Trophoblast cell (in vitro differentiated cells and primary cell): ENCODE data around the gene CD44.

Experiments
- DNase-seq, 2 donors: peaks; one replicate each; pipeline ENCODE4 v3.0.0-alpha.2; 2016
- H2AFZ ChIP-seq: 2 replicates; pipeline ENCODE4 v1.6.1; 2013; ENCODE audit warnings: low read length, moderate library complexity, mild to moderate bottlenecking; ENCODE audit not compliant: insufficient read depth, poor library complexity
- H2AK5ac ChIP-seq: 2 replicates; pipeline ENCODE4 v1.6.1; 2013; ENCODE audit warnings: mild to moderate bottlenecking, low read length
- H2BK120ac ChIP-seq: 2 replicates; pipeline ENCODE4 v1.6.1; 2013; ENCODE audit warnings: low read length, mild to moderate bottlenecking, moderate library complexity; ENCODE audit not compliant: insufficient read depth, poor library complexity
- H2BK12ac ChIP-seq: 2 replicates; pipeline ENCODE4 v1.6.1; 2013; ENCODE audit warnings: mild to moderate bottlenecking, low read length, moderate library complexity
- H2BK5ac ChIP-seq: 2 replicates; pipeline ENCODE4 v1.6.1; 2013; ENCODE audit warnings: low read length, low read depth, moderate library complexity, mild to moderate bottlenecking; ENCODE audit not compliant: poor library complexity
- H3K14ac ChIP-seq: 2 replicates; pipeline ENCODE4 v1.6.1; 2013; ENCODE audit warnings: mild to moderate bottlenecking, low read length
- H3K18ac ChIP-seq: 2 replicates; pipeline ENCODE4 v1.6.1; 2013; ENCODE audit warnings: mild to moderate bottlenecking, low read length
- H3K23ac ChIP-seq: 2 replicates; pipeline ENCODE4 v1.6.1; 2013; ENCODE audit warnings: low read length
- H3K27ac ChIP-seq: 2 replicates; pipeline ENCODE4 v1.5.1; 2013; ENCODE audit warnings: low read depth, mild to moderate bottlenecking, inconsistent platforms, low read length, moderate library complexity
- H3K27me3 ChIP-seq: 2 replicates; pipeline ENCODE4 v1.6.1; 2013; ENCODE audit warnings: inconsistent platforms, mild to moderate bottlenecking, low read length, moderate library complexity; ENCODE audit not compliant: insufficient read depth
- H3K36me3 ChIP-seq, 2 experiments: 1 replicate in 1 of 2; 2 replicates in 1 of 2; pipeline ENCODE4 v1.6.1; 2013; ENCODE audit warnings: low read length in 2 of 2, mild to moderate bottlenecking in 2 of 2, moderate library complexity in 1 of 2; ENCODE audit not compliant: insufficient read depth in 2 of 2, control insufficient read depth in 1 of 2
- H3K4ac ChIP-seq: 2 replicates; pipeline ENCODE4 v1.6.1; 2013; ENCODE audit warnings: low read depth, mild to moderate bottlenecking, low read length, moderate library complexity
- H3K4me1 ChIP-seq, 2 experiments: 1 replicate in 1 of 2; 2 replicates in 1 of 2; pipeline ENCODE4 v1.6.1; 2013; ENCODE audit warnings: low read length in 2 of 2, mild to moderate bottlenecking in 2 of 2, moderate library complexity in 1 of 2; ENCODE audit not compliant: insufficient read depth in 2 of 2, control insufficient read depth in 1 of 2
- H3K4me2 ChIP-seq: 2 replicates; pipeline ENCODE4 v1.6.1; 2013; ENCODE audit warnings: inconsistent platforms, mild to moderate bottlenecking, low read length, moderate library complexity
- H3K4me3 ChIP-seq: 2 replicates; pipeline ENCODE4 v1.5.1; 2013; ENCODE audit warnings: mild to moderate bottlenecking, low read depth, low read length, inconsistent platforms
- H3K79me1 ChIP-seq: one replicate; pipeline ENCODE4 v1.6.1; 2013; ENCODE audit warnings: low read length
- H3K79me2 ChIP-seq: 2 replicates; pipeline ENCODE4 v1.6.1; 2013; ENCODE audit warnings: low read length, mild to moderate bottlenecking; ENCODE audit not compliant: control insufficient read depth, insufficient read depth, poor library complexity
- H3K9ac ChIP-seq: 2 replicates; pipeline ENCODE4 v1.6.1; 2013; ENCODE audit warnings: mild to moderate bottlenecking, low read length
- H3K9me3 ChIP-seq: 2 replicates; pipeline ENCODE4 v1.6.1; 2013; ENCODE audit warnings: low read depth, mild to moderate bottlenecking, control low read depth, inconsistent platforms, low read length; ENCODE audit not compliant: insufficient read depth
- H4K12ac ChIP-seq: 2 replicates; pipeline ENCODE4 v1.6.1; 2013; ENCODE audit warnings: low read depth, mild to moderate bottlenecking, low read length, moderate library complexity
- H4K8ac ChIP-seq: 2 replicates; pipeline ENCODE4 v1.6.1; 2013; ENCODE audit warnings: low read depth, mild to moderate bottlenecking, low read length, moderate library complexity
- H4K91ac ChIP-seq: one replicate; pipeline ENCODE4 v1.6.1; 2013; ENCODE audit warnings: low read depth, mild to moderate bottlenecking, low read length, moderate library complexity
- WGBS: extraction: QIAGEN DNeasy Blood & Tissue Kit; methylation state at CpG from one replicate; pipeline ENCODE4 v1.1.7; 2013; ENCODE audit warnings: missing lambda C conversion rate; ENCODE audit not compliant: insufficient read length, insufficient coverage; ENCODE audit errors: extremely low coverage; 5-methylcytosine and 5-hydroxymethylcytosine counted together

Gene CD44

DNA sequence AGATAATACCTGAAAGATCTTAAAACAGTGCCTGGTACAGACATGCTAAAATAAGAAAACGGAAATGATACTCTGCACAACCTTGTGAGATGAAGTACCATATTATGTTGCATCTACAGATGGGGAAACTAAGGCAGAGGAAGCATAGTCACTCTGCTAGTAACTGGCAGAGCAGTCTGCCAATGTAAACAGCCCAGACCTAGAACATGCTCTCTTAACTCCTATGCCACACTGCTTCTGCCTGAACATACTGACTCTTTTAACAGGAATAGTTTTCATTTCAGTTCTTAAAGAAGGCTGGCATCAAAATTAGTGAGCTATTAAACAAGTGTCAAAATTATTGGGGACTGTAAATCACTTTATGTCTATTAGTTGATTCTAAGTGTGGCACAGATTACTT is 99.9 kb downstream of the CD44 start:
- no peak overlapping the region for H4K91ac ChIP-seq
- H3K79me2 ChIP-seq: no peaks in the 10 kb centered on the region
- no peaks in the 10 kb centered on the region for H3K27me3 ChIP-seq
- H2BK5ac ChIP-seq: no peak overlapping the region
- no peak overlapping the region for H2AK5ac ChIP-seq
- no peaks in the 10 kb centered on the region for H3K36me3 ChIP-seq
- no peak overlapping the region for H3K9ac ChIP-seq
- H3K18ac ChIP-seq: no peak overlapping the region
- no peak overlapping the region for H3K27ac ChIP-seq
- no peak overlapping the region for H2AFZ ChIP-seq
- no peaks in the 10 kb centered on the region for H3K9me3 ChIP-seq
- peaks cover 3% of the 10 kb centered on the region for H3K79me1 ChIP-seq
- H4K12ac ChIP-seq: no peak overlapping the region
- peaks cover 3 to 5% of the 10 kb centered on the region in 2 experiments for H3K4me1 ChIP-seq
- no peak overlapping the region for H2BK12ac ChIP-seq
- WGBS: no CpG with 5 or more reads among the region's 1 CpG
- no peak overlapping the region for H2BK120ac ChIP-seq
- DNase-seq: no peak
- no peak overlapping the region for H3K14ac ChIP-seq
- H3K4me2 ChIP-seq: no peak overlapping the region
- no peak overlapping the region for H3K4me3 ChIP-seq
- no peak overlapping the region for H4K8ac ChIP-seq
- no peak overlapping the region for H3K23ac ChIP-seq
- no peak overlapping the region for H3K4ac ChIP-seq

DNA sequence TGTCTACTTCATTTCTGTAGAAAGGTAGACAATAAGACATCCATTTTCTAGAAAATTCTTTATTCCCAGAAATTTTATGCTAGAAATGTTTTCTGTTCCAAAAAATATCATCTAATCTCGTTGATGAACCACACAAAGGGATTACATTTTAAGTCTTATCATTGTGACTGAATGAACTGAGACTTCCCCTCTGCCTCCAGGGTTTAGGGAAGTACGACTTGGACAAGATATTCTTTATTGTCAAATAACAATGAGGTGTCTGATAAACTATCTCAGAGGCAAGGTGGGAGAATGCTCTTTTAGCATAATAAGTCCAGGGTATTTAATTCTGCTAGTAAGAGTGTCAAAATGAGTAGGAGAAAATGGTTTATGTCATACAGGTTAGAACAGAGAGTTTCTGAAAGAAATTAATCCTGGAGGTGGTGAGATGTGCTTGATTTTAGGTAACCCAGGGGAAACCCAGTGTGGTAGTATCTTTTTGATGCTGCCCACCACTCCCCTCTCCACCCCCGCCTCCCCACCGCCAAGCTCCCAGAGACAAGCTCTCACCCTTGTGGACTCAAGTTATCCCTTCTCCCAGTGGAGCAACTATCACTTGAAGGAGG is 100.6 kb downstream of the CD44 start:
- no peak for DNase-seq
- H4K91ac ChIP-seq: no peak overlapping the region

DNA sequence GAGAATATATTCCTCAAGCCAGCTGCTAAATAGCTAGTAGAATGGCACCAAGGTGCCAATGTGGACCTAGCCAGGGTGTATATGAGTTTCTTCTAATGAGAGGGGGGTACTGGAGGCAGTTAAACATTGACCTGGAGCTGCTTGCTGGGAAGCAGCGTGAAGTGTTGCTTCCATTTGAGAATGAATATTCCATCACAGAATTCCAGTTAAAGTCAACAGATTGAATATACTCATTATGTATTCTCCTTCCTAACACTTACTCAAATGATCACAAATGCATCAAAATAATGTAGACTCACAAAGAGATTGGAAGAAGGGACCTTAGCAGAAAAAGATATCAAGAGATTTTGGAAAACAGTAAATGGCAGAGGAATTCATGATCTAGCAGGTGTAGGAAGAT is 102.1 kb downstream of the CD44 start:
- H3K36me3 ChIP-seq: no peaks in the 10 kb centered on the region
- H3K79me2 ChIP-seq: no peaks in the 10 kb centered on the region
- no peak overlapping the region for H4K8ac ChIP-seq
- no peak overlapping the region for H4K91ac ChIP-seq
- no CpG with 5 or more reads among the region's 1 CpG for WGBS
- no peak overlapping the region for H3K9ac ChIP-seq
- no peak overlapping the region for H2AFZ ChIP-seq
- no peak overlapping the region for H2BK12ac ChIP-seq
- H3K4ac ChIP-seq: no peak overlapping the region
- H3K4me1 ChIP-seq: peaks cover 3 to 6% of the 10 kb centered on the region in 2 experiments
- no peak for DNase-seq
- H2AK5ac ChIP-seq: no peak overlapping the region
- no peaks in the 10 kb centered on the region for H3K9me3 ChIP-seq
- H3K27ac ChIP-seq: no peak overlapping the region
- no peak overlapping the region for H4K12ac ChIP-seq
- no peak overlapping the region for H2BK5ac ChIP-seq
- H3K14ac ChIP-seq: no peak overlapping the region
- no peak overlapping the region for H3K4me3 ChIP-seq
- H2BK120ac ChIP-seq: no peak overlapping the region
- no peak overlapping the region for H3K4me2 ChIP-seq
- H3K27me3 ChIP-seq: no peaks in the 10 kb centered on the region
- H3K23ac ChIP-seq: no peak overlapping the region
- no peak overlapping the region for H3K18ac ChIP-seq
- peaks cover 3% of the 10 kb centered on the region for H3K79me1 ChIP-seq

More for the DNA sequence above, 100.6 kb downstream of the CD44 start:
- Histone ChIP-seq H3K14ac (no peak overlapping the region), H3K23ac (no peak overlapping the region), H2BK12ac (no peak overlapping the region), H3K4ac (no peak overlapping the region), H3K4me3 (no peak overlapping the region), H3K9me3 (no peaks in the 10 kb centered on the region), H3K27ac (no peak overlapping the region), H2AK5ac (no peak overlapping the region), H4K8ac (no peak overlapping the region), H2BK5ac (no peak overlapping the region), H3K9ac (no peak overlapping the region), H3K18ac (no peak overlapping the region), H3K4me2 (no peak overlapping the region), H3K36me3 (no peaks in the 10 kb centered on the region), H4K12ac (no peak overlapping the region), H2BK120ac (no peak overlapping the region), H3K79me2 (no peaks in the 10 kb centered on the region), H3K27me3 (no peaks in the 10 kb centered on the region), H2AFZ (no peak overlapping the region), H3K4me1 (peaks cover 3 to 5% of the 10 kb centered on the region in 2 experiments), H3K79me1 (peaks cover 3% of the 10 kb centered on the region)
- no CpG with 5 or more reads among the region's 4 CpGs for WGBS

DNA sequence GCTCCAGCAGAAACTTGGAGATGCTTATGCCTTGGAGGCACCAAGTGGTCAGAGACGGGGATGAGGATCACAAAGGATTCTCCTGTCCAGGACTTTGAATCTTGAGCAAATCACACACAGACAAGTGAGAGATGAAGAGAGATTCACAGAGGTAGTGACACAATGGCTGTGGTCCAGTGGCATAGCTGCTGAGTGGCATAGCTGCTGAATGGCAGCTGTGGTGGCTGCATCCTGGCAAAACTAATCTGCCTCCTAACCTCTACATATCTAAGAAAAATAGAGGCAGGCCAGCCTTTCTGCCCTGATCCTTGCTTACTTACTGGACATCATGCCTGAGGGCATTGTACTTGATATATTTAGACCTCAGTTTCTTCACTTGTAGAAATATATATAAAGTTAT is 102.6 kb downstream of the CD44 start:
- no CpG with 5 or more reads among the region's 1 CpG for WGBS
- Histone ChIP-seq H3K4me2 (no peak overlapping the region), H3K4me1 (peaks cover 3 to 7% of the 10 kb centered on the region in 2 experiments), H3K36me3 (no peaks in the 10 kb centered on the region), H2BK120ac (no peak overlapping the region), H3K9ac (no peak overlapping the region), H3K18ac (no peak overlapping the region), H3K79me2 (no peaks in the 10 kb centered on the region), H2AFZ (no peak overlapping the region), H3K23ac (no peak overlapping the region), H4K12ac (no peak overlapping the region), H3K27me3 (no peaks in the 10 kb centered on the region), H3K27ac (no peak overlapping the region), H3K14ac (no peak overlapping the region), H4K8ac (no peak overlapping the region), H3K79me1 (peaks cover 3% of the 10 kb centered on the region), H3K9me3 (no peaks in the 10 kb centered on the region), H3K4ac (no peak overlapping the region), H4K91ac (no peak overlapping the region), H3K4me3 (no peak overlapping the region), H2BK5ac (no peak overlapping the region), H2AK5ac (no peak overlapping the region), H2BK12ac (no peak overlapping the region)
- no peak for DNase-seq
